A673 (cell line): ENCODE measurements around the gene NFATC2.

Experiments
- EZH2 ChIP-seq: fragments of 200-600 bp; sonication (generic); IDR thresholded peaks from 2 replicates; pipeline ENCODE4 v1.6.1; 2017; ENCODE audit warnings: borderline replicate concordance, low read depth, mild to moderate bottlenecking, mixed read lengths, antibody characterized with exemption, low read length; ENCODE audit not compliant: poor library complexity, severe bottlenecking
- TF ChIP-seq, protein P1 (sequence below): fragments of 300-800, 200-600 bp; sonication (generic); conservative IDR thresholded peaks from 2 replicates; pipeline ENCODE4 v1.5.1; 2017; ENCODE audit warnings: low read depth, mild to moderate bottlenecking, antibody characterized with exemption, low read length, moderate library complexity, mixed read lengths

DNA sequence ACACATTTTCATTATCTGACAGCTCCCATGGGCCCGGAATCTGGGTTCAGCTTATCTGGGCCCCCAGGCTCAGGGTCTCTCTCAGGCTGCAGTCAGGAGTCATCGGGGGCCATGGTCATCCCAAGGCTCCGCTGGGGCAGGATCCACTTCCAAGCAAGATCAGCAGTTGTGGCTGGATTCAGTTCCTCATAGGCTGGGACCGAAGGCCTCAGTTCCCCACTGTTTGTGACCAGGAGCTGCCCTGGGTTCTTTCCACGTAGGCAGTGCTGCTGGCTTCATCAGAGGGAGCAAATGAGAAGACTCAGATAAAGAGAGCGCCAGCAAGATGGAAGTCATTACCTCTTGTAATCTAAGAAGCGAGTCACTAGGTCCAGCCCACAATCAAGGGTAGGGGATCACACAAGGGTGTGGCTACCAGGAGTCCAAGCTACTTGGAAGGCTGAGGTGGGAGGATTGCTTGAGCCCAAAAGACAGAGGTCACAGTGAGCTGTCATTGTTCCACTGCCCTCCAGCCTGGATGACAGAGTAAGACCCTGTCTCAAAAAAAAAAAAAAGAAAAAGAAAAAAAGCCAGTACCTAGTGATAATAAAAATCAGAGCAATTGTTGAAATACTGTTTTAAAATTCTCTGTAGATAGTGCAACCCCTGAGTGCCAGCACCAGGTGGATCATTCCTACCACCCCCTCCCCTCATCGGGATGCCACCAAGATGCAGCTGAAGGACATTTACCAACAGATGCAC is 162.7 kb downstream of the NFATC2 start:
- TF ChIP-seq, protein P1, sequence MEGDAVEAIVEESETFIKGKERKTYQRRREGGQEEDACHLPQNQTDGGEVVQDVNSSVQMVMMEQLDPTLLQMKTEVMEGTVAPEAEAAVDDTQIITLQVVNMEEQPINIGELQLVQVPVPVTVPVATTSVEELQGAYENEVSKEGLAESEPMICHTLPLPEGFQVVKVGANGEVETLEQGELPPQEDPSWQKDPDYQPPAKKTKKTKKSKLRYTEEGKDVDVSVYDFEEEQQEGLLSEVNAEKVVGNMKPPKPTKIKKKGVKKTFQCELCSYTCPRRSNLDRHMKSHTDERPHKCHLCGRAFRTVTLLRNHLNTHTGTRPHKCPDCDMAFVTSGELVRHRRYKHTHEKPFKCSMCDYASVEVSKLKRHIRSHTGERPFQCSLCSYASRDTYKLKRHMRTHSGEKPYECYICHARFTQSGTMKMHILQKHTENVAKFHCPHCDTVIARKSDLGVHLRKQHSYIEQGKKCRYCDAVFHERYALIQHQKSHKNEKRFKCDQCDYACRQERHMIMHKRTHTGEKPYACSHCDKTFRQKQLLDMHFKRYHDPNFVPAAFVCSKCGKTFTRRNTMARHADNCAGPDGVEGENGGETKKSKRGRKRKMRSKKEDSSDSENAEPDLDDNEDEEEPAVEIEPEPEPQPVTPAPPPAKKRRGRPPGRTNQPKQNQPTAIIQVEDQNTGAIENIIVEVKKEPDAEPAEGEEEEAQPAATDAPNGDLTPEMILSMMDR: no peak
- no peak for TF ChIP-seq EZH2
